Body of pancreas (tissue), 4 donors: ENCODE data around the gene MED25. TPM values are rescaled to one million over a fixed set of nuclear protein-coding genes. Genes with fewer than 3 reads are reported as not detected.

ENCODE experiments used
- ATAC-seq: fragments of 150-250 bp; one replicate; pipeline ENCODE4 v1.9.1; 2016
- DNase-seq, 4 donors: peaks; one replicate each; pipeline ENCODE4 v3.0.0-alpha.2; 2019
- H3K27ac ChIP-seq, 4 donors: fragments of 200-600 bp; sonication (generic); 1 replicate in 3 of 4; 2 replicates in 1 of 4; pipeline versions ENCODE4 v1.5.1 to v1.6.1; 2016 to 2019; ENCODE audit warnings: mild to moderate bottlenecking in 1 of 4, mixed read lengths in 1 of 4, moderate library complexity in 1 of 4
- H3K27me3 ChIP-seq, 2 donors: fragments of 200-600 bp; sonication (generic); one replicate each; pipeline ENCODE4 v1.6.0; 2016; ENCODE audit warnings: mild to moderate bottlenecking in 1 of 2
- H3K36me3 ChIP-seq, 2 donors: fragments of 200-600 bp; sonication (generic); replicated peaks in 1 of 2; 2 replicates each; pipeline ENCODE4 v1.5.1; 2016; ENCODE audit warnings: low read depth in 2 of 2; ENCODE audit not compliant: insufficient read depth in 1 of 2
- H3K4me1 ChIP-seq: fragments of 200-600 bp; sonication (generic); one replicate; pipeline ENCODE4 v1.6.0; 2016
- H3K4me3 ChIP-seq, 2 donors: fragments of 200-600 bp; sonication (generic); 1 replicate in 1 of 2; 2 replicates in 1 of 2; pipeline ENCODE4 v1.5.1; 2016 to 2019
- H3K9me3 ChIP-seq, 3 donors: fragments of 200-600 bp; sonication (generic); 1 replicate in 2 of 3; 2 replicates in 1 of 3; pipeline ENCODE4 v1.5.1; 2016
- CTCF ChIP-seq, 7 experiments: fragments of 450-650 bp in 4 of 7; fragments of 200-600 bp in 3 of 7; sonication (generic) in 3 of 7; IDR thresholded peaks; one replicate each; pipeline ENCODE4 v1.5.1; 2016 to 2019; ENCODE audit warnings: antibody characterized with exemption in 7 of 7
- POLR2A ChIP-seq, 3 donors: fragments of 450-650 bp; IDR thresholded peaks; one replicate each; pipeline ENCODE4 v1.6.1; 2016; ENCODE audit warnings: antibody characterized with exemption in 3 of 3, mild to moderate bottlenecking in 2 of 3
- WGBS, 2 donors: methylation state at CpG; one replicate each; pipeline ENCODE4 v1.1.5; 2017; 5-methylcytosine and 5-hydroxymethylcytosine counted together
- intact Hi-C: fragments of 100-400 bp; cut with DNase I; formaldehyde crosslinking; loops from one replicate; pipeline ENCODE4 v1.15.1; 2023
- total RNA-seq, 2 donors: library from RNA; depleted of rRNA; stranded (reverse); fragments of >200 nt; gene quantifications; one replicate each; pipeline ENCODE4 v1.1.0, GENCODE V29; 2016

The MED25 gene
- total RNA-seq, 2 donors from 2014 or later: 15.8 to 16.9 TPM

- intact Hi-C loops: no loop called here
- 76 to 86% methylated on average over 11 of the region's 11 CpGs for WGBS, 2 donors
- no peak for TF ChIP-seq POLR2A (IDR thresholded peaks at IDR 0.05)
- no peak for TF ChIP-seq CTCF (IDR thresholded peaks at IDR 0.05)
These were observed 38.1 kb upstream of the MED25 start for GRCh38 chr19:49779731-49780555.

GRCh38 chr19:49780861-49781260, 37.2 kb upstream of the MED25 start:
- TF ChIP-seq CTCF (IDR thresholded peaks at IDR 0.05) (no peak), POLR2A (IDR thresholded peaks at IDR 0.05) (no peak)
- DNase-seq: no peak
- Histone ChIP-seq H3K27ac (no peak overlapping the region), H3K9me3 (no peaks in the 10 kb centered on the region), H3K4me3 (no peak overlapping the region), H3K27me3 (no peaks in the 10 kb centered on the region), H3K4me1 (no peaks in the 10 kb centered on the region), H3K36me3 (peaks cover 0 to 6% of the 10 kb centered on the region in 2 donors)
- intact Hi-C loops: no loop called here
- ATAC-seq: no peak
- WGBS, 2 donors: 82 to 85% methylated on average over 8 of the region's 8 CpGs

More at GRCh38 chr19:49779731-49780555, 38.1 kb upstream of the MED25 start:
- no peaks in the 10 kb centered on the region for H3K9me3 ChIP-seq
- no peaks in the 10 kb centered on the region for H3K27me3 ChIP-seq
- no peak for ATAC-seq
- no peak overlapping the region for H3K4me3 ChIP-seq
- peaks cover 0 to 6% of the 10 kb centered on the region in 2 donors for H3K36me3 ChIP-seq
- no peak overlapping the region for H3K27ac ChIP-seq
- no peaks in the 10 kb centered on the region for H3K4me1 ChIP-seq
- DNase-seq: no peak

GRCh38 chr19:49781394-49781793, 36.7 kb upstream of the MED25 start:
- intact Hi-C loops: no loop called here
- Histone ChIP-seq H3K27me3 (no peaks in the 10 kb centered on the region), H3K36me3 (peaks cover 0 to 6% of the 10 kb centered on the region in 2 donors), H3K4me1 (no peaks in the 10 kb centered on the region), H3K9me3 (no peaks in the 10 kb centered on the region), H3K27ac (no peak overlapping the region), H3K4me3 (no peak overlapping the region)
- 89 to 95% methylated on average over 7 of the region's 7 CpGs for WGBS, 2 donors
- DNase-seq (no peak), ATAC-seq (no peak)
- TF ChIP-seq POLR2A (IDR thresholded peaks at IDR 0.05) (no peak), CTCF (IDR thresholded peaks at IDR 0.05) (no peak)

- no peaks in the 10 kb centered on the region for H3K4me1 ChIP-seq
- no peaks in the 10 kb centered on the region for H3K9me3 ChIP-seq
- H3K27ac ChIP-seq: no peak overlapping the region
- ATAC-seq (no peak), DNase-seq (no peak)
- WGBS, 2 donors: 95 to 96% methylated on average over 14 to 18 of the region's 18 CpGs
- intact Hi-C loops: no loop called here
- no peaks in the 10 kb centered on the region for H3K27me3 ChIP-seq
- no peak overlapping the region for H3K4me3 ChIP-seq
- TF ChIP-seq POLR2A (IDR thresholded peaks at IDR 0.05) (no peak), CTCF (IDR thresholded peaks at IDR 0.05) (no peak)
- H3K36me3 ChIP-seq: peaks cover 0 to 6% of the 10 kb centered on the region in 2 donors
These were observed 35.6 kb upstream of the MED25 start for GRCh38 chr19:49782515-49782914.

- Histone ChIP-seq H3K4me3 (no peak overlapping the region), H3K27ac (no peak overlapping the region), H3K9me3 (no peaks in the 10 kb centered on the region), H3K36me3 (peaks cover 0 to 7% of the 10 kb centered on the region in 2 donors), H3K4me1 (no peaks in the 10 kb centered on the region), H3K27me3 (no peaks in the 10 kb centered on the region)
- TF ChIP-seq POLR2A (IDR thresholded peaks at IDR 0.05) (no peak), CTCF (IDR thresholded peaks at IDR 0.05) (no peak)
- intact Hi-C loops: no loop called here
- ATAC-seq (no peak), DNase-seq (no peak)
- 83 to 86% methylated on average over 8 to 9 of the region's 9 CpGs for WGBS, 2 donors
These were observed 31.7 kb upstream of the MED25 start for GRCh38 chr19:49786376-49786820.
